Upper lobe of right lung (tissue), 1 donor: ENCODE data around the gene MTMR3. TPM values are rescaled to one million over a fixed set of nuclear protein-coding genes. Genes with fewer than 3 reads are reported as not detected.

Source experiments
- ATAC-seq: fragments of 200-7000 bp; cut with Tn5 transposase; one replicate; pipeline ENCODE4 v1.9.1; 2020; ENCODE audit warnings: mild to moderate bottlenecking, moderate library complexity
- DNase-seq: peaks from one replicate; pipeline ENCODE4 v3.0.0-alpha.2; 2020
- H3K27ac ChIP-seq: fragments of 200-600 bp; one replicate; pipeline ENCODE4 v1.8.0; 2022
- H3K27me3 ChIP-seq: fragments of 200-600 bp; one replicate; pipeline ENCODE4 v1.8.0; 2022; ENCODE audit warnings: mild to moderate bottlenecking
- H3K36me3 ChIP-seq: fragments of 200-600 bp; one replicate; pipeline ENCODE4 v1.8.0; 2022
- H3K4me1 ChIP-seq: fragments of 200-600 bp; one replicate; pipeline ENCODE4 v1.8.0; 2022
- H3K4me3 ChIP-seq: fragments of 200-600 bp; one replicate; pipeline ENCODE4 v1.8.0; 2022; ENCODE audit warnings: mild to moderate bottlenecking
- H3K9me3 ChIP-seq: fragments of 200-600 bp; one replicate; pipeline ENCODE4 v1.8.0; 2022
- CTCF ChIP-seq: fragments of 200-600 bp; IDR thresholded peaks from one replicate; pipeline ENCODE4 v1.8.0; 2022; ENCODE audit warnings: antibody characterized with exemption
- intact Hi-C: fragments of 100-400 bp; cut with DNase I; formaldehyde crosslinking; loops from one replicate; pipeline ENCODE4 v1.11.0; 2022
- total RNA-seq: library from RNA; stranded (reverse); fragmentation: NEBNext Ultra II Directional; extraction: Animal tissue kit (Norgen Biotek cat#: 25700); gene quantifications from one replicate; pipeline ENCODE4 v1.2.1, GENCODE V29; 2021
- donor health status: DM: no; HTN: yes; CAD: no; lungs with severe emphysema.

MTMR3 gene
- total RNA-seq, 1 donor from 2014 or later: 50.6 TPM

GRCh38 chr22:29951791-29952413, 68.9 kb downstream of the MTMR3 start:
- Histone ChIP-seq H3K9me3 (no peaks in the 10 kb centered on the region), H3K36me3 (no peaks in the 10 kb centered on the region), H3K27me3 (no peaks in the 10 kb centered on the region), H3K4me1 (peaks cover 8% of the 10 kb centered on the region), H3K27ac (no peak overlapping the region), H3K4me3 (no peak overlapping the region)
- TF ChIP-seq CTCF: no peak
- intact Hi-C loops: no loop called here
- DNase-seq (no peak), ATAC-seq (peak; percentile 51)

GRCh38 chr22:29954203-29954855, 71.4 kb downstream of the MTMR3 start:
- H3K27me3 ChIP-seq: no peaks in the 10 kb centered on the region
- TF ChIP-seq CTCF: no peak
- H3K4me1 ChIP-seq: no peaks in the 10 kb centered on the region
- peak; percentile 22 for ATAC-seq
- H3K27ac ChIP-seq: no peak overlapping the region
- H3K36me3 ChIP-seq: no peaks in the 10 kb centered on the region
- no peak overlapping the region for H3K4me3 ChIP-seq
- intact Hi-C loops: no loop called here
- DNase-seq: no peak
- H3K9me3 ChIP-seq: no peaks in the 10 kb centered on the region

- no peaks in the 10 kb centered on the region for H3K9me3 ChIP-seq
- H3K36me3 ChIP-seq: no peaks in the 10 kb centered on the region
- no peak for ATAC-seq
- no peaks in the 10 kb centered on the region for H3K4me1 ChIP-seq
- TF ChIP-seq CTCF: no peak
- H3K27ac ChIP-seq: no peak overlapping the region
- no peak overlapping the region for H3K4me3 ChIP-seq
- intact Hi-C loops: no loop called here
- DNase-seq: no peak
- no peaks in the 10 kb centered on the region for H3K27me3 ChIP-seq
Measured at GRCh38 chr22:29956680-29957079, 73.7 kb downstream of the MTMR3 start.

- Histone ChIP-seq H3K27me3 (no peaks in the 10 kb centered on the region), H3K27ac (no peak overlapping the region), H3K4me1 (no peaks in the 10 kb centered on the region), H3K36me3 (no peaks in the 10 kb centered on the region), H3K4me3 (no peak overlapping the region), H3K9me3 (no peaks in the 10 kb centered on the region)
- TF ChIP-seq CTCF: no peak
- DNase-seq (no peak), ATAC-seq (no peak)
- intact Hi-C loops: no loop called here
Measured at GRCh38 chr22:29958170-29958569, 75.2 kb downstream of the MTMR3 start.

- intact Hi-C loops: no loop called here
- ATAC-seq (peak; percentile 62), DNase-seq (no peak)
- Histone ChIP-seq H3K4me1 (no peaks in the 10 kb centered on the region), H3K4me3 (no peak overlapping the region), H3K27me3 (no peaks in the 10 kb centered on the region), H3K9me3 (no peaks in the 10 kb centered on the region), H3K27ac (no peak overlapping the region), H3K36me3 (no peaks in the 10 kb centered on the region)
- no peak for TF ChIP-seq CTCF
Measured at GRCh38 chr22:29964776-29965175, 81.8 kb downstream of the MTMR3 start.
